ENCODE results near the gene TNFSF8. TPM values are rescaled to one million over a fixed set of nuclear protein-coding genes. Genes with fewer than 3 reads are reported as not detected.
A peak's percentile ranks its signal among the peaks of the same experiment; 100 is the strongest.

TNFSF8 gene
- total RNA-seq, 1 donor: not detected

DNA sequence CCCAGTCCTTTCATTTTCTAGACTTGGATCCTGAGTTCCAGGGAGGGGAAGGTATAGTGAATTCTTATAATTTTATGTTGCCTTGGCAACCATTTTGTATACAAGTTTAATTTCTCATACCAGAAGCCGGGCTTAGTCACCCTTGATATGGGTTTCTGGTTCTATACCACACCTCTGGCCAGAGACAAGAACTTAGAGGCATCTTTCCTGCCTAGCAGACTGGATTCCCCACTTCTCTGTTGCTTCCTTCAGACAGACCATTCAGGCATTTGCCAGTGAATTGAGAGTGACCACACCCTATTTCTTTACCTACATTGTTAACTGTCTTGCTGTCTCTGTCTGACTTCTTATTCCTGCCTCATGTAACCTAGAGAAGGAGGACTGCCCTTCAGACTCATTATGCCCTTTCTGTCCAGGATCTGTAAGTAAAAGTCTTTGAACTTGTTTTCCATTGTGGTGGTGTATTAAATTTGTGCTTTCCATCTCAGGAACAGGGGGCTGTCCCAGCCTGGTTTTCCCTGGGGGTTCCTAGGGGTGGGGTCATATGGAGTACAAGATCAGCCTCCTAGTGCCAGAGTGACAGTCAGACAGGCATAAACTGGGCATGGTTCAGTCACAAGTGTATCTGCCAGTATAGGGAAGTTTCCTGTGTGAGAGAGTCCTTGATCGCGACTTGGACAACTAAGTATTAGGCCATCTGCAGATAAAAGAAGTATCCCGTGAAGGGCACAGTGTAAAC lies 27.4 kb downstream of the TNFSF8 start:
- H3K4me3 ChIP-seq (ENCODE audit: low read depth, low read length): no peak overlapping the region
- TF ChIP-seq, protein P1, sequence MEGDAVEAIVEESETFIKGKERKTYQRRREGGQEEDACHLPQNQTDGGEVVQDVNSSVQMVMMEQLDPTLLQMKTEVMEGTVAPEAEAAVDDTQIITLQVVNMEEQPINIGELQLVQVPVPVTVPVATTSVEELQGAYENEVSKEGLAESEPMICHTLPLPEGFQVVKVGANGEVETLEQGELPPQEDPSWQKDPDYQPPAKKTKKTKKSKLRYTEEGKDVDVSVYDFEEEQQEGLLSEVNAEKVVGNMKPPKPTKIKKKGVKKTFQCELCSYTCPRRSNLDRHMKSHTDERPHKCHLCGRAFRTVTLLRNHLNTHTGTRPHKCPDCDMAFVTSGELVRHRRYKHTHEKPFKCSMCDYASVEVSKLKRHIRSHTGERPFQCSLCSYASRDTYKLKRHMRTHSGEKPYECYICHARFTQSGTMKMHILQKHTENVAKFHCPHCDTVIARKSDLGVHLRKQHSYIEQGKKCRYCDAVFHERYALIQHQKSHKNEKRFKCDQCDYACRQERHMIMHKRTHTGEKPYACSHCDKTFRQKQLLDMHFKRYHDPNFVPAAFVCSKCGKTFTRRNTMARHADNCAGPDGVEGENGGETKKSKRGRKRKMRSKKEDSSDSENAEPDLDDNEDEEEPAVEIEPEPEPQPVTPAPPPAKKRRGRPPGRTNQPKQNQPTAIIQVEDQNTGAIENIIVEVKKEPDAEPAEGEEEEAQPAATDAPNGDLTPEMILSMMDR (IDR thresholded peaks at IDR 0.05; ENCODE audit: insufficient read depth, low read length): no peak
- peak; percentile 37 for DNase-seq (ENCODE audit: low read depth)

DNA sequence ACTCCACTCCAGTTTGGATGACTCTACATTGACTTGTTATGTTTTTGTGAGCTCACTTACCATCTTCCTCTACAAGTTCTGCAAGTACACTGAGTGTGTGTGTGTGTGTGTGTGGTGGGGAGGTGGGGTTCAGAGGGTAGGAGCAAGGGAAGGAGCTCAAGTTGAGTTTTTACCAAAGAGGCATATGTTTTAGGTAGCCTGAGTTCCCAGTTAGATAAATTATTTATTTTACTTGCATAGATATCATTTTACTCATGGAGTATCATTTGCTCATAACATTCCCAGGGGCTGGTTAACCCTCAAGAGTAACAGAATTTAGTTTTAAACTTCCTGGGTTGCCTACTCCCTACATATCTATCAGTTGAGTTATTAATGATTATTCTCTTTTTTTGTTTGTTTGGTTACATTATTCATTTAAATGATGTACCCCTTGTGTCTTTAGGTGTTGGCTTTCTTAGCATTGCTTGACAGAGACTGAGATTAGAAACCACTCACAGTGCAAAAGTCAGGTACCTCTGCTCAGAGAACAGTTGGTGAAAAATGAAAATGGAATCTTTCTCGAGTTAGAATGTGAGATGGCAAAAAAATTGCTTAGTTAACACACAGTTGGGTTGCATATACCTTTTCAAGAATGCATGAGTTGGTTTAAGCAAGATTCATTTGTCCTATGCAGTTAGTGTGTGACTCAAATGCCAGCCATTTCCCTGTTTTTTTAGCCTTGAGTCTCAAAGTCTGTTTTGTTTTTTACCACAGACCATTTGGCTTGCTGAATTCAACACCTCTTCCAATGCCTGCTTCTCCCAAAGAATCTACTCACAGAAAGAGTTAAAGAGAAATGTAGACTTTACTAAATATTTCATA lies 29.2 kb downstream of the TNFSF8 start:
- TF ChIP-seq, protein P1 (IDR thresholded peaks at IDR 0.05; ENCODE audit: insufficient read depth, low read length): no peak
- DNase-seq (ENCODE audit: low read depth): peak; percentile 58
- no peak overlapping the region for H3K4me3 ChIP-seq (ENCODE audit: low read depth, low read length)

DNA sequence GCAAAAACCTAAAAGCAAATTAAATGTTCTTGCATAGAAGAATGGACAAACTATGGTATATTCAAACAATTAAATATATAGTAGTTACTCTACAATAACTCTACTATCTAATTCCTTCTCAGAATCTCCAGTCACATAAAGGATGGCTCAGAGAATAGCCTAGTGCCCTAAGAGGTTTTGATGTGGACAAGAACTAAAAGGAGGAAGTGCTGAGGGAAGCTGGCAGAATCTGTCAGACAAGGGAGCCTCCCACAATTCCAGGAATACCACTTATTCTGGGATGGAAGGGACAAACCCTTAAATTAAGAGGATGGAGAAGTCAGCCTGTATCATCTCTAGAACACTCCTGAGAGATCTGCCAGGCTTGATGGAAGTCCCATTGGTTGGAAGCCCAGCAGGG lies 30.4 kb downstream of the TNFSF8 start:
- DNase-seq (ENCODE audit: low read depth): no peak
- TF ChIP-seq, protein P1 (IDR thresholded peaks at IDR 0.05; ENCODE audit: insufficient read depth, low read length): no peak
- H3K4me3 ChIP-seq (ENCODE audit: low read depth, low read length): no peak overlapping the region

DNA sequence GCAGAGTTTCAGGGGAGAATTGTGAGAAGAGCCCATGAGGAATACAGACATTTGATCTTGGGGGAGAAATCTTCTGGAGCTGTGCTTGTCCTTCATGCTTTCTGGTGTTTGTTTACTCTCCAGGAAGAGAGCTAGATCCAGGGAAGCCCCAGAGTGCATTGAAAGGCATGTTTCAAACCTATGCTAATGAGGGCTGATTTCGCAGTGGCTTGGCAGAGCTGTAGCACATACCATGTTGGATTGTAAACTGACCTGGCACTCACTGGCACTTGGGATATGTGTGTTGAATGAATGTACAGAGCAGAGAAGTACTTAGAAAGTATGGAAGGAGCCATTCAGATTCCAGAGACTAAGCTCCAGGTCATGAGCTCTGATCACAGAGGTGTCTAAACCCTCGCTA lies 30.9 kb downstream of the TNFSF8 start:
- DNase-seq (ENCODE audit: low read depth): no peak
- TF ChIP-seq, protein P1 (IDR thresholded peaks at IDR 0.05; ENCODE audit: insufficient read depth, low read length): no peak
- H3K4me3 ChIP-seq (ENCODE audit: low read depth, low read length): no peak overlapping the region

DNA sequence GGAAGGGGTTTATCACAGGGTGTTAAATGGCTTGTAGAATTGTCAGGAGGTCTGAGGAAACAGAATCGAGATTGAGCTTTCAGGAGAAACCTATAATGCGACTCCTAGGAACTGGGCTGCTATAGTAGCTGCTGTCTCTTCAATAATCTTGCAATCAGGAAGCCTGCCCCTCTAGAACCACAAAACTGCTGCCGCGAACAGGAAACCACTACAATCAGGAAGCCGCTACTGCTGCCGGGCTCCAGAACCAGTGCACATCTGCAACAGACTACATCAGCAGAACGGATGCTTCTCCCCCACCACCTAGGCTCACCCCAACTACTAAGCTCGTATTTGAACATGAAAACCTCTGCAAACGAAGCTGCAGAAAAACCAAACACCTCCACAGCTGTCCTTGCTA lies 31.6 kb downstream of the TNFSF8 start:
- no peak for DNase-seq (ENCODE audit: low read depth)
- no peak overlapping the region for H3K4me3 ChIP-seq (ENCODE audit: low read depth, low read length)
- TF ChIP-seq, protein P1 (IDR thresholded peaks at IDR 0.05; ENCODE audit: insufficient read depth, low read length): no peak

DNA sequence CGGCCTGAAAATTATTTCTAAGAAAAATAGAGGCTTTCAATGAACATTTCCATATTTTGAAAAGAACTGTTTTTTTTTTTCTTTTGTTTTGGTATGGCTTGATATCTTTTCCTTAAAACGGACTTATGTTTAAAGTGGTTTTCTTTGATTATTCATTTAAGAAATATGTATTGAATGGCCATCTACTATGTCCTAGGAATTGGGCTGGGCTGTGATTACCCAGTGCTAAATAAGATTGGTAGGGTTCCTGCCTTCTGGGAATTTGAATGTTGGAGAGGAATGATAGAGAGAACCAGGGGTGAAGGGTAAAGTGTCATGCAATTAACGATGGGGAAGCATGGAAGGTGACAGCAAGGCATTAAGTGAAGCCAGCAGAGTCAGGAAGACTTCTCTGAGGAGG lies 33.2 kb downstream of the TNFSF8 start:
- TF ChIP-seq, protein P1 (IDR thresholded peaks at IDR 0.05; ENCODE audit: insufficient read depth, low read length): no peak
- no peak for DNase-seq (ENCODE audit: low read depth)

More for the DNA sequence above, 33.2 kb downstream of the TNFSF8 start:
- H3K4me3 ChIP-seq (ENCODE audit: low read depth, low read length): no peak overlapping the region
